Activated CD4-positive, alpha-beta T cell treated with anti-CD3 and anti-CD28 coated beads, Interleukin-2, amount 50 U/mL, for 24 hours (primary cell): ENCODE results near the gene FRMD5.
"Not testable (repeated sequence)": the region's sequence is repeated elsewhere in the genome, so short reads cannot be mapped to it uniquely, and the experiment has no call there.

Experiments used
- DNase-seq, 2 donors: peaks; one replicate each; pipeline ENCODE4 v3.0.0-alpha.2; 2020; ENCODE audit warnings: low read depth in 1 of 2, low spot score in 1 of 2

FRMD5 gene

GRCh38 chr15:44034933-44035624 is 160.0 kb downstream of the FRMD5 start:
- DNase-seq = no peak

- DNase-seq = no peak
Measured at GRCh38 chr15:44034334-44034733, 160.7 kb downstream of the FRMD5 start.

GRCh38 chr15:44033894-44034293 is 161.2 kb downstream of the FRMD5 start:
- no peak for DNase-seq

- DNase-seq = not testable (repeated sequence)
Measured at GRCh38 chr15:44032820-44033219, 162.3 kb downstream of the FRMD5 start.

GRCh38 chr15:44029940-44030568 is 165.0 kb downstream of the FRMD5 start:
- no peak for DNase-seq

- DNase-seq = no peak
Measured at GRCh38 chr15:44029003-44029402, 166.1 kb downstream of the FRMD5 start.

- no peak for DNase-seq
Measured at GRCh38 chr15:44028349-44028748, 166.7 kb downstream of the FRMD5 start.

GRCh38 chr15:44024155-44024554 is 170.9 kb downstream of the FRMD5 start:
- DNase-seq = no peak

GRCh38 chr15:44023176-44023575 is 171.9 kb downstream of the FRMD5 start:
- DNase-seq = no peak

GRCh38 chr15:44018151-44018550 is 176.9 kb downstream of the FRMD5 start:
- no peak for DNase-seq

- no peak for DNase-seq
Measured at GRCh38 chr15:44015545-44016305, 179.3 kb downstream of the FRMD5 start.

- no peak for DNase-seq
Measured at GRCh38 chr15:44011238-44011854, 183.7 kb downstream of the FRMD5 start.

- DNase-seq = no peak
Measured at GRCh38 chr15:44010089-44010488, 185.0 kb downstream of the FRMD5 start.

GRCh38 chr15:44009038-44009437 is 186.0 kb downstream of the FRMD5 start:
- no peak for DNase-seq

- DNase-seq = not testable (repeated sequence)
Measured at GRCh38 chr15:44000248-44000647, 194.8 kb downstream of the FRMD5 start.

GRCh38 chr15:43998607-43999006 is 196.5 kb downstream of the FRMD5 start:
- DNase-seq = no peak

GRCh38 chr15:43991206-43991605 is 203.9 kb downstream of the FRMD5 start:
- DNase-seq = no peak

- no peak for DNase-seq
Measured at GRCh38 chr15:43989938-43990337, 205.1 kb downstream of the FRMD5 start.

- DNase-seq = no peak
Measured at GRCh38 chr15:43988900-43989299, 206.2 kb downstream of the FRMD5 start.

- DNase-seq = no peak
Measured at GRCh38 chr15:43987924-43988323, 207.1 kb downstream of the FRMD5 start.

GRCh38 chr15:43985976-43986680 is 208.9 kb downstream of the FRMD5 start:
- no peak for DNase-seq
